GM18909 (cell line): Measurements from ENCODE around the gene GPR89B.
"Not testable (repeated sequence)": the region's sequence is repeated elsewhere in the genome, so short reads cannot be mapped to it uniquely, and the experiment has no call there.

Experiments
- ATAC-seq: cut with Tn5 transposase; IDR thresholded peaks from one replicate; pipeline ENCODE4 v1.9.1; 2021; ENCODE audit warnings: mild to moderate bottlenecking; ENCODE audit not compliant: unreplicated experiment, poor library complexity

Gene GPR89B

DNA sequence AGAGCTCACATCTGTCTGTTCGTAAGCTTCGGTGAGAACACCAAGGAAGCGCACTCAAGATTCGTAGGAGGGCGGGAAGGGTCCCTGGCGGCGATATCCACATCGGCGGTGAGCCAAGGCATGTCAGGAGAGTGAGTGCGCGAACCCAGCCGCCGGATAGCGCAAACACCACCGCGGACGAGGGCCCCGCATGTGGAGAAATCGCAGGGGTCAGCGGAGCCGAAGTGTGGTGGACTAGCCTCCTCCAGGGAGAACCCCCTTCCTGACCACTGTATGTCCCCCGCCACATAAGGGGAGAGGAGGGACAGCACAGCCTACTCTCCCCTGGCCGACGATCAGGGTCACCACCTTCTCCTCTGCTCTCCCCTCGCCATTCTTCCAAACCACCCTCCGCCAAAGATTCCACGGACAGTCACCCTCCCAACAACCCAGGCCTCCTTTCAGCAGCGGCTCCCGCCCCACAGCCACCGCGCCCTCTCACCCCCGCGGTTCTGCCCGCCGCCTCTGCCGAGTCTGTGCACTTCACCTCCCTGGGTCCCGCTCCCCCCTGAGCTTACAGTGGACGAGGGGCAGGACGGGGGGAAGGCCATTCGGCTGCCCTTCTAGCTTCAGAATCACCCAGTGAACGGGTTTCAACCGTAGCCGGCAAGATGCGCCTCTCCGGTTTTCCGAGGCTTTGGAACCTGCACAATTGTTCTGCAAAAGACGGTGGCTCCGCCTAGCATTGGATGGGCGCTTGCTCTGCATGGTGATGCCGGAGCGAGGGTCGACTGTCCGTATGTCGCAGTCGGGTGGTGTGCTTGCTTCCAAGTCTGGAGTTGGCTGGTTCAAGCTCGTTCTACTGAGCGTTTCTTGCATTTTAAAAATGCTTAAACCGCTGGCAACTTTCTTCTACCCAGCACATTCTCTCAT lies 86.3 kb downstream of the GPR89B start:
- not testable (repeated sequence) for ATAC-seq

- ATAC-seq = not testable (repeated sequence)
Measured at GRCh38 chr1:148024918-148025317, 96.7 kb downstream of the GPR89B start.

DNA sequence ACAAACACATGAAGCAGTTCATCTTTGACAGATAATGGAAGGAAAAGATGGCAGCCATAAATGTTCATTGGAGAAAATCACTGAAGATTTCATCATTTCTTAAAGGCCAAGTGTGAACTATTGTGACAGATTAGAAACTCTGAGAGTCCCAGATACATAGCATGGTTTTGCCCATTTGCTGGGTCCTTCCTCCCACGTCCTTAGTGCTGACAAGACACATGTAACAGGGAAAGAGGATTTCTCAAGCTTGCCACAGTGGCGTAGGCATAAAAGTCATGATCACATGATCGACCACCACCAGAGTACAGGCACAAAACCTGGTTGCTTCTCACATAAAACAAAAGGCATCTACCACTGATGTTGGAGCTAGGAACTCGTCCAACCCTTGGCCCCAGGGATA lies 98.8 kb downstream of the GPR89B start:
- ATAC-seq = not testable (repeated sequence)

GRCh38 chr1:148032247-148032646 lies 104.0 kb downstream of the GPR89B start:
- ATAC-seq = not testable (repeated sequence)

DNA sequence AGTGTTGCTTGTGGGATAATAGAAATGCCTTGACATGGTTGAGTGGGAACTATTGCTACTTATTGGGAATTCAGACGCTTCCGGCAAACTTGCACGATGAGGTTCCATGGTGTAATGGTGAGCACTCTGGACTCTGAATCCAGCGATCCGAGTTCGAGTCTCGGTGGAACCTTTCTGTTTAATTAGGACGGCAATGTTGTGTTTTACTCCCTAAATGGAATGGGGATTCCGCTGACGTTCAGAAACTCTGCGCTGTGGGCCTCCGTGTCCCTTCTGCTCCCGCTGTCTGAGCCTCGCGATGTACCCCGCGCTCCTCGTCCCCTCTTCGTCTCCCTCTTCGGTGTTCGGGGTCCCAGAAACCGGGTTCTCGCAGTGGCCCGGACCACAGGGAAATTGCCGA lies 104.5 kb downstream of the GPR89B start:
- not testable (repeated sequence) for ATAC-seq

GRCh38 chr1:148033147-148033546 lies 104.9 kb downstream of the GPR89B start:
- ATAC-seq = not testable (repeated sequence)

DNA sequence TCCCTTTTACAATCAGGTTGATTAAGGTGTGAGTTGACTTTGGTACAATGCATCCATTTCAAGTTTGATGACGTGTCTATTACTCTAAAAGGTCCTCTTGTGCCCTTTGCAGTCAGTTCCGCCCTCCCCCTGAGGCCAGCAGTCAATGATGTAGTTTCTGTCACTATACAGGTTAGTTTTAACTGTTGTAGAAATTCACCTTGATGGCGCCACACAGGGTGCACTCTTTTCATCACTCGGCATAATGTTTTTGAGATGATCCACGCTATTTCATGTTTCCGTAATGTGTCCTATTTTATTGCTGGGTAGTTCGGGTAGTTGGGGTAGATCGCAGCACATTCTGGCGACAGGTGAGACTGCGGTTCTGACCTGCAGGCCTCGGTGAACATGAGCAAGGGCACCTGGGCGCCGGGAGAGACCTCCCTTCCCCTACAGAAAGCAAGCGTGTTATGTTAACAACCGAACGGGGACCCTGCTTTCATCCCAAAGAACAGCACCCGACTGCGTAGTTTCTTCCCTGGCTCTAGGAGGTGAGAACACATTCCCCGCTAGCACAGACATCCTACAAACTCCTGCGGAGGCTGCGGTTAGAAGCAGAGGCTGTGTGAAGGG lies 109.7 kb downstream of the GPR89B start:
- ATAC-seq = not testable (repeated sequence)

DNA sequence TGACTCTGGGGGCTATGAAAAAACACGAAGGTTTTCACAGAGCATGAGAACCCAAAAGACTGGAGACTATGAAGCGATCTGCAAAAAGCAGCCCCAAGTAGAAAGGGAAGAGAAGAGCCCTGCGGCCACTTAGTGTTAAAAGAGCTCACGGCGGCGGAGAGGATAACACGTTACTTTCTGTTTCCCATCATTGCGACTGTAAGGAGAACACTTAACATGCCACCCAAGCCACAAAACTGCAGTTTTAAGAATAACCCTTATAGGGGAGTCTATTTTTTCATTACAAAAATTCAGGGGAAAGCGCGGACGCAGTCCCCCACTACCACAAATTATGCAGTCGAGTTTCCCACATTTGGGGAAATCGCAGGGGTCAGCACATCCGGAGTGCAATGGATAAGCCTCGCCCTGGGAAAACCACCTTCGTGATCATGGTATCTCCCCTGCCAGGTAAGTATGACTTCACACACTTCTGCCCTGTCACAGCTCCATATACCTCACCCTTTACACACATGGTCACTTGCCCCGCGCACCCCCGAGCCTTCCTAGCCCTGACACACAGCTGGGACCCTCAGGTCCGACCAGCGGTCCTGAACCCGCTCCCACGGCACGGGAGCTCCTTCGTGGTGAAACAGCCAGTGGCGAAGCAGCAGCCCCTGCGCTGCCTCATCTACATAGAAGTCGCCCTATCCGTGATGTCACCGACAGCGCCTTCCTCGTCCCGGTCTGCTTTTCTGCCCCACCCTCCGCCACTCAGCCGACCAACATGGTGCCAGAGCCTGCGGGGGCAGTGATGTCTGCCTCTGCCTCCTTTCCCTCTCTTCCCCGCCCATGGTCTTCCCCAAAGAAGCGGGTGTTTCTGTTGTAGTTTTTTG lies 110.5 kb downstream of the GPR89B start:
- peak; percentile 83 for ATAC-seq
